H1 (cell line): Measurements from ENCODE around the gene PDLIM3.

Experiments
- BRCA1 ChIP-seq: IDR thresholded peaks from 2 replicates; pipeline ENCODE4 v1.6.1; 2012; ENCODE audit warnings: low read depth, low read length, improper control_type of control experiment
- CBX5 ChIP-seq: fragments of 300-800, 300-1000 bp; sonication (generic); IDR thresholded peaks from 2 replicates; pipeline ENCODE4 v1.7.1; 2016; ENCODE audit warnings: antibody characterized with exemption, low read length, low read depth
- GABPA ChIP-seq: IDR thresholded peaks from 2 replicates; pipeline ENCODE4 v1.6.1; 2011; ENCODE audit warnings: mild to moderate bottlenecking, low read length, moderate library complexity, borderline replicate concordance; ENCODE audit not compliant: insufficient read depth
- JUND ChIP-seq: IDR thresholded peaks from 2 replicates; pipeline ENCODE4 v1.6.1; 2011; ENCODE audit warnings: mild to moderate bottlenecking, improper control_type of control experiment, low read length
- PHF8 ChIP-seq: fragments of 200-600 bp; sonication (generic); conservative IDR thresholded peaks from 2 replicates; pipeline ENCODE4 v1.7.1; 2012; ENCODE audit warnings: low read depth, mild to moderate bottlenecking, inconsistent platforms, low read length, moderate library complexity
- TF ChIP-seq, protein P1 (sequence below), 3 experiments: IDR thresholded peaks; 1 replicate in 2 of 3; 2 replicates in 1 of 3; pipeline versions ENCODE4 v1.5.1 to v1.6.1; 2011; ENCODE audit warnings: low read length in 3 of 3, mild to moderate bottlenecking in 3 of 3, inconsistent platforms in 2 of 3, low read depth in 1 of 3, moderate library complexity in 1 of 3; ENCODE audit not compliant: insufficient read depth in 1 of 3; ENCODE audit errors: control extremely low read depth in 1 of 3
- TF ChIP-seq, protein P2 (sequence below): IDR thresholded peaks from 2 replicates; pipeline ENCODE4 v1.6.1; 2011; ENCODE audit warnings: low read length, improper control_type of control experiment

DNA sequence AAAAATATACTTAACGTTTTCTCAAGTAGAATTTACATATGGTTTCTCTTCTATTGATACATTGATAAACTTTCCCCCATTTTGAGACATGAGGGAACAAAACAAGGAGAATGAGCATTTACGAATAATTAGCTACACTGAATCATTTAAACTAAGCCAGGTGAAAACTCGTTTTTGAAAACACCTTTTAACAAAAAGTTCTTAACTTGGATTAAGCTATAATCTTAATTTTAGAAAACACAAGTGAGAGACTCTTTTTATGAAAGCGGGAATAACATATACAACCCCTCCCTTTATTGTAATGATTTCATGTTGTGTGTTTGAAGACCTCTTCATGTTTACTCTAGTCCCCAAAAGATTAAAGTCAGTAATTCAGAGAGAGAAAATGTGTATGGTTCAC, 20.1 kb downstream of the PDLIM3 start:
- TF ChIP-seq, protein P1, sequence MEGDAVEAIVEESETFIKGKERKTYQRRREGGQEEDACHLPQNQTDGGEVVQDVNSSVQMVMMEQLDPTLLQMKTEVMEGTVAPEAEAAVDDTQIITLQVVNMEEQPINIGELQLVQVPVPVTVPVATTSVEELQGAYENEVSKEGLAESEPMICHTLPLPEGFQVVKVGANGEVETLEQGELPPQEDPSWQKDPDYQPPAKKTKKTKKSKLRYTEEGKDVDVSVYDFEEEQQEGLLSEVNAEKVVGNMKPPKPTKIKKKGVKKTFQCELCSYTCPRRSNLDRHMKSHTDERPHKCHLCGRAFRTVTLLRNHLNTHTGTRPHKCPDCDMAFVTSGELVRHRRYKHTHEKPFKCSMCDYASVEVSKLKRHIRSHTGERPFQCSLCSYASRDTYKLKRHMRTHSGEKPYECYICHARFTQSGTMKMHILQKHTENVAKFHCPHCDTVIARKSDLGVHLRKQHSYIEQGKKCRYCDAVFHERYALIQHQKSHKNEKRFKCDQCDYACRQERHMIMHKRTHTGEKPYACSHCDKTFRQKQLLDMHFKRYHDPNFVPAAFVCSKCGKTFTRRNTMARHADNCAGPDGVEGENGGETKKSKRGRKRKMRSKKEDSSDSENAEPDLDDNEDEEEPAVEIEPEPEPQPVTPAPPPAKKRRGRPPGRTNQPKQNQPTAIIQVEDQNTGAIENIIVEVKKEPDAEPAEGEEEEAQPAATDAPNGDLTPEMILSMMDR (IDR thresholded peaks at IDR 0.05; ENCODE audit: control extremely low read depth in 1 of 3, insufficient read depth in 1 of 3, low read depth in 1 of 3, low read length in 3 of 3), result no peak
- TF ChIP-seq JUND, result no peak
- TF ChIP-seq, protein P2, sequence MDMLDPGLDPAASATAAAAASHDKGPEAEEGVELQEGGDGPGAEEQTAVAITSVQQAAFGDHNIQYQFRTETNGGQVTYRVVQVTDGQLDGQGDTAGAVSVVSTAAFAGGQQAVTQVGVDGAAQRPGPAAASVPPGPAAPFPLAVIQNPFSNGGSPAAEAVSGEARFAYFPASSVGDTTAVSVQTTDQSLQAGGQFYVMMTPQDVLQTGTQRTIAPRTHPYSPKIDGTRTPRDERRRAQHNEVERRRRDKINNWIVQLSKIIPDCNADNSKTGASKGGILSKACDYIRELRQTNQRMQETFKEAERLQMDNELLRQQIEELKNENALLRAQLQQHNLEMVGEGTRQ, result no peak
- no peak for TF ChIP-seq PHF8
- TF ChIP-seq BRCA1, result no peak
- TF ChIP-seq GABPA, result no peak
- no peak for TF ChIP-seq CBX5
